Common myeloid progenitor, CD34-positive (primary cell): Measurements from ENCODE around the gene DALRD3.
A peak's percentile ranks its signal among the peaks of the same experiment; 100 is the strongest.

Source experiments
- CTCF ChIA-PET: fragments of 350-600 bp; sonication (Branson Sonifier 250); formaldehyde crosslinking; loops from one replicate; lab custom pipeline; 2021; ENCODE audit warnings: antibody characterized with exemption; lab: Charles Lee
- POLR2A ChIA-PET: fragments of 350-600 bp; sonication (Branson Sonifier 250); formaldehyde crosslinking; loops from one replicate; lab custom pipeline; 2021; ENCODE audit warnings: antibody characterized with exemption; lab: Charles Lee
- DNase-seq, 3 donors: peaks; one replicate each; pipeline versions ENCODE4 v3.0.0 to v3.0.0-alpha.2; 2013
- H3K27ac ChIP-seq, 2 experiments: 1 replicate in 1 of 2; 2 replicates in 1 of 2; pipeline ENCODE4 v1.7.0; 2013; ENCODE audit warnings: inconsistent platforms in 2 of 2, low read length in 2 of 2, mild to moderate bottlenecking in 2 of 2, low read depth in 1 of 2, moderate library complexity in 1 of 2; ENCODE audit not compliant: severe bottlenecking in 2 of 2, insufficient read depth in 1 of 2, poor library complexity in 1 of 2
- H3K27me3 ChIP-seq, 5 experiments: replicated peaks in 2 of 5; 1 replicate in 3 of 5; 2 replicates in 2 of 5; pipeline versions ENCODE4 v1.6.1 to v1.7.0; 2013; ENCODE audit warnings: low read length in 4 of 5, mild to moderate bottlenecking in 2 of 5, moderate library complexity in 2 of 5, inconsistent platforms in 1 of 5; ENCODE audit not compliant: insufficient read depth in 5 of 5, control insufficient read depth in 4 of 5
- H3K36me3 ChIP-seq, 4 experiments: 1 replicate in 2 of 4; 2 replicates in 2 of 4; pipeline versions ENCODE4 v1.6.1 to v1.7.0; 2013; ENCODE audit warnings: low read length in 3 of 4, control low read depth in 1 of 4, mild to moderate bottlenecking in 1 of 4; ENCODE audit not compliant: control insufficient read depth in 4 of 4, insufficient read depth in 4 of 4
- H3K4me1 ChIP-seq, 4 experiments: 1 replicate in 3 of 4; 2 replicates in 1 of 4; pipeline versions ENCODE4 v1.6.1 to v1.7.1; 2013; ENCODE audit warnings: low read length in 3 of 4, mild to moderate bottlenecking in 3 of 4, control low read depth in 1 of 4, inconsistent platforms in 1 of 4, moderate library complexity in 1 of 4; ENCODE audit not compliant: control insufficient read depth in 4 of 4, insufficient read depth in 4 of 4; ENCODE audit errors: control extremely low read depth in 1 of 4
- H3K4me3 ChIP-seq, 7 experiments: 1 replicate in 4 of 7; 2 replicates in 3 of 7; pipeline versions ENCODE4 v1.5.1 to v1.7.0; 2013; ENCODE audit warnings: mild to moderate bottlenecking in 7 of 7, low read length in 6 of 7, moderate library complexity in 6 of 7, inconsistent platforms in 2 of 7, low read depth in 2 of 7, control low read depth in 1 of 7; ENCODE audit not compliant: insufficient read depth in 4 of 7, control insufficient read depth in 1 of 7; ENCODE audit errors: extremely low read depth in 1 of 7
- H3K9me3 ChIP-seq, 5 experiments: 1 replicate in 4 of 5; 2 replicates in 1 of 5; pipeline versions ENCODE4 v1.6.1 to v1.7.1; 2013; ENCODE audit warnings: low read length in 4 of 5, mild to moderate bottlenecking in 2 of 5, inconsistent platforms in 1 of 5, low read depth in 1 of 5, moderate library complexity in 1 of 5; ENCODE audit not compliant: control insufficient read depth in 4 of 5, insufficient read depth in 2 of 5; ENCODE audit errors: control extremely low read depth in 1 of 5
- WGBS: methylation state at CpG from one replicate; pipeline ENCODE4 v1.1.5; 2013; ENCODE audit not compliant: insufficient coverage; 5-methylcytosine and 5-hydroxymethylcytosine counted together

Gene DALRD3

GRCh38 chr3:49022688-49023171, 4.3 kb upstream of the DALRD3 start:
- 48% methylated on average over 8 of the region's 12 CpGs for WGBS
- H3K9me3 ChIP-seq: no peaks in the 10 kb centered on the region
- peaks cover 3 to 51% (median 35%) of the 10 kb centered on the region in 4 experiments for H3K36me3 ChIP-seq
- DNase-seq: no peak
- H3K27me3 ChIP-seq: no peaks in the 10 kb centered on the region
- peak overlapping the region; percentile 95 to 98 for H3K27ac ChIP-seq
- ChIA-PET CTCF (interaction anchor here (0.7 to 10.2 kb wide), 6 partner anchors 8 to 69 kb away, joined by 3 to 94 read pairs (median 6); partner anchors contain the start of genes P4HTM and WDR6), POLR2A (interaction anchor here (1.9 to 3.9 kb wide), 5 partner anchors 16 to 71 kb away, joined by 9 to 42 read pairs (median 13); partner anchors contain the start of genes P4HTM, QRICH1 and WDR6)
- H3K4me3 ChIP-seq: peak overlapping the region; percentile 73 to 94 (median 82)
- peaks cover 6 to 70% (median 48%) of the 10 kb centered on the region in 4 experiments for H3K4me1 ChIP-seq

DNA sequence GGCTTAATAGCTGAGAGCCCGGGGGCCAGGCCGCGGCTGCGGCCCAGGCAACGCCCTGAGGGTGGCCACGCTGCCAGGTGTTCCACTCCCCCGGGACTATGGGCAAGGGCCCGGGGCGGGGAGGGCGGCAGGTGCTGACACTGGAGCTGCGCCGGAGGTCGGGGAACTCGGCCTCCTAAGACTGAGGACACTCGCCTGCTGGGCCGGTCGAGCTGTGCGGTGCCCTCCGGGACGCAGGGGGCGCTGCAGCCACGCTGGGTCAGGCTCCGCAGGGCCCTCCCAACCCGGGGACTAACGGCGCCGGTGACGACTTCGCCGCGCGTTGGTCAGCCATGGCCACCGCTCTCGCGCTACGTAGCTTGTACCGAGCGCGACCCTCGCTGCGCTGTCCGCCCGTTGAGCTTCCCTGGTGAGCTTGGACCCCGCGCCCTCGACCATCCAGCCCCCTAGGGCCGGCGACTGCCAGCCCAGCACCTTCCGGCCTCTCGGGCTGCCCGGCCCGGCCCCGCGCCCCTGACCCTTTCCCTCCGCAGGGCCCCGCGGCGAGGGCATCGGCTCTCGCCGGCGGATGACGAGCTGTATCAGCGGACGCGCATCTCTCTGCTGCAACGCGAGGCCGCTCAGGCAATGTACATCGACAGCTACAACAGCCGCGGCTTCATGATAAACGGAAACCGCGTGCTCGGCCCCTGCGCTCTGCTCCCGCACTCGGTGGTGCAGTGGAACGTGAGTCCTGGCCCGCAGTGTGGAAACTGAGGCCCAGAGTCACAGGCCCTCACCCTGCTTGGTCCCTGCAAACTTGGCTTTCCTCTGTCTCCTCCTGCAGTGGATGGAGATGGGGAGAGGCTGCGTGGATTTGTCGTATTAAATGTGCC, 3.7 kb upstream of the DALRD3 start, which contains the start of gene NDUFAF3:
NDUFAF3 (plus strand) TSS at position 309 of the 875 bp plus-strand sequence; CDS start at position 333, 24 bp downstream.
- Histone ChIP-seq H3K27me3 (no peaks in the 10 kb centered on the region), H3K27ac (peak within 1 kb of the TSS; percentile 95 to 98), H3K9me3 (no peaks in the 10 kb centered on the region), H3K4me1 (peaks cover 6 to 70% (median 52%) of the 10 kb centered on the region in 4 experiments), H3K36me3 (peaks cover 3 to 44% (median 32%) of the 10 kb centered on the region in 4 experiments), H3K4me3 (peak within 1 kb of the TSS; percentile 73 to 94 (median 82))
- ChIA-PET POLR2A (interaction anchor here (0.6 to 3.9 kb wide), 14 partner anchors 7 to 143 kb away, joined by 3 to 42 read pairs (median 6); partner anchors contain the start of genes IMPDH2, P4HTM, QARS1 and QRICH1), CTCF (interaction anchor here (0.6 to 10.2 kb wide), 12 partner anchors 9 to 149 kb away, joined by 3 to 94 read pairs (median 5); partner anchors contain the start of genes KLHDC8B, P4HTM and WDR6)
- WGBS: under 1% methylated on average over 82 of the region's 83 CpGs
- peak; percentile 91 to 93 (median 92) for DNase-seq

DNA sequence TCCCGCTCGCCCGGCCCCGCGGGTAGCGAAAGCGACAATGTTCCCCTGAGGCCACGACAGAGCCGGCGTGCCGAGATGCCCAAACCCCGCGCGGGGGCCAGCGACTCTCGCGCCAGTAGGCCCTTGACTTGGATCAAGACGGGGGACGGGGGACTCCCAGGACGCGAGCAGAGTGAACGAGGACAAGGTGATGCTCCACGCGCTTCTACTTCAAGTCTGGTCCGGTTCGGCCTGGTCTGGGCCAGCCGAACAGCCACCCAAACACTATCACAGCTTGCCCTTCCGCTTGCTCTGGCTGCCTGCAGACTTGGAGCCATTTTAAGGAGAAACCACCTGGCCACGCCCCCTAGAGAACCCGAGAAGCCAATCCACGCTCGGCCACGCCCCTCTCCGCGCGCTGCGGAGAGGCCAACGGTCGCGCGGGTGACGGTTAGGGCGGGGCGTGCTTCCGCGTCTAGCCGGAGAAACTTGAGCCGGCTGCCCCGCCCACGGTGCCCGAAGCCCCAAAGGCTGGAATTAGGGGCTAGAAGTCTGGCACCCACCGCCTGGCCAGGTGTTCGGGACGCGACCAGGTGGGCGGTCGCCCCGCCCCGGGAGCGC, 2.9 kb upstream of the DALRD3 start:
- ChIA-PET CTCF (interaction anchor here (1.0 to 10.2 kb wide), 11 partner anchors 9 to 150 kb away, joined by 3 to 94 read pairs (median 6); partner anchors contain the start of genes KLHDC8B, P4HTM and WDR6), POLR2A (interaction anchor here (0.6 to 3.9 kb wide), 15 partner anchors 8 to 144 kb away, joined by 3 to 42 read pairs (median 6); partner anchors contain the start of genes IMPDH2, P4HTM, QARS1 and QRICH1)
- Histone ChIP-seq H3K27me3 (no peaks in the 10 kb centered on the region), H3K4me1 (peaks cover 6 to 68% (median 53%) of the 10 kb centered on the region in 4 experiments), H3K9me3 (no peaks in the 10 kb centered on the region), H3K27ac (peak overlapping the region; percentile 95 to 98), H3K36me3 (peaks cover 3 to 42% (median 30%) of the 10 kb centered on the region in 4 experiments), H3K4me3 (peak overlapping the region; percentile 73 to 94 (median 82))
- WGBS: under 1% methylated on average over 54 of the region's 60 CpGs
- DNase-seq: peak; percentile 97 to 99 (median 98)

- H3K4me1 ChIP-seq: peaks cover 6 to 60% (median 52%) of the 10 kb centered on the region in 4 experiments
- H3K9me3 ChIP-seq: no peaks in the 10 kb centered on the region
- CTCF ChIA-PET: interaction anchor here (0.6 to 10.2 kb wide), 11 partner anchors 7 to 86 kb away, joined by 3 to 94 read pairs (median 4); partner anchors contain the start of genes P4HTM and WDR6
- H3K36me3 ChIP-seq: peaks cover 0 to 42% (median 31%) of the 10 kb centered on the region in 4 experiments
- under 1% methylated on average over 45 of the region's 51 CpGs for WGBS
- peak overlapping the region; percentile 73 to 94 (median 82) for H3K4me3 ChIP-seq
- peak overlapping the region; percentile 95 to 98 for H3K27ac ChIP-seq
- no peaks in the 10 kb centered on the region for H3K27me3 ChIP-seq
- POLR2A ChIA-PET: interaction anchor here (0.7 to 3.9 kb wide), 15 partner anchors 8 to 144 kb away, joined by 3 to 42 read pairs (median 6); partner anchors contain the start of genes IMPDH2, P4HTM, QARS1 and QRICH1
- peak in 2 of 3 donors; percentile 50 to 54 for DNase-seq
These were observed 2.2 kb upstream of the DALRD3 start for GRCh38 chr3:49020330-49021212.

GRCh38 chr3:49019941-49020329, 1.6 kb upstream of the DALRD3 start:
- peaks cover 6 to 57% (median 50%) of the 10 kb centered on the region in 4 experiments for H3K4me1 ChIP-seq

More at GRCh38 chr3:49019941-49020329, 1.6 kb upstream of the DALRD3 start:
- POLR2A ChIA-PET: interaction anchor here (0.7 to 3.9 kb wide), 8 partner anchors 9 to 74 kb away, joined by 3 to 42 read pairs (median 6); partner anchors contain the start of genes IMPDH2, P4HTM, QRICH1 and WDR6
- Histone ChIP-seq H3K4me3 (peak overlapping the region; percentile 73 to 94 (median 82)), H3K27ac (peak overlapping the region; percentile 95 to 98), H3K36me3 (peaks cover 0 to 42% (median 31%) of the 10 kb centered on the region in 4 experiments), H3K27me3 (no peaks in the 10 kb centered on the region), H3K9me3 (no peaks in the 10 kb centered on the region)
- 49% methylated on average over 12 of the region's 12 CpGs for WGBS
- DNase-seq: no peak
- CTCF ChIA-PET: interaction anchor here (0.6 to 10.2 kb wide), 6 partner anchors 8 to 45 kb away, joined by 3 to 94 read pairs (median 4); partner anchors contain the start of genes P4HTM and WDR6
